ENCODE results near the gene JPH3. TPM values are rescaled to one million over a fixed set of nuclear protein-coding genes. Genes with fewer than 3 reads are reported as not detected.

The JPH3 gene
- total and polyA plus RNA-seq, 2 experiments from 2014 or later, result not detected

DNA sequence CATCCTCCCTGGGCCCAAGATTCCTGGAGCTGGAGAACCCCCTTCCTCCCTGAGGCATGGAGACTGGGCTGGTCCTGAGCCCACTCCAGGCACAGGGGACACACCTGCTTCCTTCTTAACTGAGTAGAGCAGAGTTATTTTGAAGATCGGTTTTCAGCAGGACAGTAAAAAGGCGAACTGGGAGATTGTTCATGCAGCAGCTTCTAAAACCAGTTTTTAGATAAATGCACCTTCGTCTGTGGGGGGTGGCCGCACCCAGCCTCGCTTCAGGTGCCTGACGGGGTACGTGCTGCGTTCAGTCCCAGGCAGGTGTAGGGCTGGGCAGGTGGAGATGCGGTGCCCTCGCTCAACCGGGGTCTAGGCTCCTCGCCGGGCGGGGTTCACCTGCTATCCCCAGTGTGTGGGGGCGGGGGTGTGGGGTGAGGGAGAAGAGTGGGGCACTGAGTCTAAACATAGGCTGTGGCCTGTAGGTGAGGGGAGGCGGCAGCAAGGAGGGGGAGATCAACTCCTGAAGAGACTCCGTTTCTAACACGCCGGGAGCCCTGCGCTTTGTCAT, 69.5 kb downstream of the JPH3 start:
- Histone ChIP-seq H3K4me2 (ENCODE audit: unreplicated experiment) (no peak overlapping the region), H3K4me3 (no peak overlapping the region), H4K20me1 (ENCODE audit: insufficient read depth) (no peaks in the 10 kb centered on the region), H3K9me2 (ENCODE audit: insufficient read depth) (no peaks in the 10 kb centered on the region), H3K4me1 (ENCODE audit: insufficient read depth) (no peaks in the 10 kb centered on the region), H3K9me3 (ENCODE audit: low read depth) (no peaks in the 10 kb centered on the region), H3K36me3 (ENCODE audit: low read depth) (no peaks in the 10 kb centered on the region), H3K27ac (no peak overlapping the region), H3K79me2 (ENCODE audit: insufficient read depth) (no peaks in the 10 kb centered on the region), H3K27me3 (replicated peaks; ENCODE audit: insufficient read depth) (peaks cover 13% of the 10 kb centered on the region; the same call in 1 of the 2 replicates), H3K9ac (no peak overlapping the region), H3F3A (ENCODE audit: insufficient read depth) (no peaks in the 10 kb centered on the region), H2AFZ (no peak overlapping the region)
- in situ Hi-C loops (cut with MboI), result no loop called here
- 80 to 81% methylated on average over 19 to 20 of the region's 20 CpGs for WGBS, 2 experiments (ENCODE audit: low coverage in 1 of 2, low lambda C conversion rate in 2 of 2, missing lambda C conversion rate in 2 of 2)
- DNase-seq, result no peak
- TF ChIP-seq EZH2 (IDR thresholded peaks at IDR 0.05; ENCODE audit: insufficient read depth, poor library complexity, severe bottlenecking) (no peak), EZH2phosphoT487 (IDR thresholded peaks at IDR 0.05; ENCODE audit: insufficient read depth, low read depth) (no peak)

- Histone ChIP-seq H3K27ac (no peak overlapping the region), H3K27me3 (replicated peaks; ENCODE audit: insufficient read depth) (0 out of 2 replicates have a peak, but pooled peaks cover 3% of the 10 kb centered on the region), H3K9me2 (ENCODE audit: insufficient read depth) (no peaks in the 10 kb centered on the region), H3K79me2 (ENCODE audit: insufficient read depth) (no peaks in the 10 kb centered on the region), H4K20me1 (ENCODE audit: insufficient read depth) (no peaks in the 10 kb centered on the region), H3K9ac (no peak overlapping the region), H3K4me2 (ENCODE audit: unreplicated experiment) (no peak overlapping the region), H3K9me3 (ENCODE audit: low read depth) (no peaks in the 10 kb centered on the region), H3F3A (ENCODE audit: insufficient read depth) (no peaks in the 10 kb centered on the region), H3K36me3 (ENCODE audit: low read depth) (no peaks in the 10 kb centered on the region), H2AFZ (no peak overlapping the region), H3K4me1 (ENCODE audit: insufficient read depth) (no peaks in the 10 kb centered on the region), H3K4me3 (no peak overlapping the region)
- TF ChIP-seq EZH2phosphoT487 (IDR thresholded peaks at IDR 0.05; ENCODE audit: insufficient read depth, low read depth), result no peak
- no peak for TF ChIP-seq EZH2 (IDR thresholded peaks at IDR 0.05; ENCODE audit: insufficient read depth, poor library complexity, severe bottlenecking)
- in situ Hi-C loops (cut with MboI), result no loop called here
- WGBS, 2 experiments (ENCODE audit: low coverage in 1 of 2, low lambda C conversion rate in 2 of 2, missing lambda C conversion rate in 2 of 2), result 89 to 91% methylated on average over 5 of the region's 5 CpGs
- no peak for DNase-seq
Observed at GRCh38 chr16:87674419-87674818, 72.1 kb downstream of the JPH3 start.

DNA sequence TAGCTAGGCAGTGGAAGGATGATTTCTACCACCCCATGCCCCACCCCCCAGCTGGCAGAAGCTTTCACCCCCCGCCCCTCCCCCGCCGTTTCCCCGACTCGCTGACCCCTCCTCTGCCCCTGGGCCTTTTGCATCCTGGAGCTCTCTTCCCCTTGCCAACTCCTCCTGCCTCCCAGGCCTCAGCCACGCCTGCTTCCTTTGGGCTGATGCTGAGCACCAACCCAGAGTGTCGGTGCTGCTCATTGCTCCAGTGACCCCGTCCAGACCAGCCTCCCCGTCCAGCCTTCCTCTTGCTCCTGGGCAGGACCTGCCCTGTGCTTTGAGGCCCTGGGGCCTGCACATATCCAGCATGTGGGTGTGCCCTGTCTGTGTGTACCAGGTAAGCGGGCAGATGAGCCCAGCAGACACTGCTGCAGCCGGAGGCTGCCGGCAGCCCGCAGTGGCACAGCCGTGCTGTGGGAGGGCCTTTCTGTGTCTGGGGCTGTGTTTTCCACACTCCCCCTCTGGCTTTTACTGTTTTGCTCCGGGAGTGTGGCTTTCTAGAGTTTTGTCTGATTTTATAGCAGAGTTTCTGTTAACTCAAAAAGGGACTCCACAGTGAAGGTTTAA, 72.9 kb downstream of the JPH3 start:
- Histone ChIP-seq H4K20me1 (ENCODE audit: insufficient read depth) (no peaks in the 10 kb centered on the region), H3F3A (ENCODE audit: insufficient read depth) (no peaks in the 10 kb centered on the region), H3K4me2 (ENCODE audit: unreplicated experiment) (no peak overlapping the region), H3K9ac (no peak overlapping the region), H3K4me3 (no peak overlapping the region), H3K27me3 (replicated peaks; ENCODE audit: insufficient read depth) (0 out of 2 replicates have a peak, but pooled peaks cover 3% of the 10 kb centered on the region), H3K9me3 (ENCODE audit: low read depth) (no peaks in the 10 kb centered on the region), H3K79me2 (ENCODE audit: insufficient read depth) (no peaks in the 10 kb centered on the region), H3K4me1 (ENCODE audit: insufficient read depth) (no peaks in the 10 kb centered on the region), H3K36me3 (ENCODE audit: low read depth) (no peaks in the 10 kb centered on the region), H3K9me2 (ENCODE audit: insufficient read depth) (no peaks in the 10 kb centered on the region), H2AFZ (no peak overlapping the region), H3K27ac (no peak overlapping the region)
- WGBS, 2 experiments (ENCODE audit: low coverage in 1 of 2, low lambda C conversion rate in 2 of 2, missing lambda C conversion rate in 2 of 2), result 26% methylated on average over 14 to 15 of the region's 15 CpGs
- no peak for DNase-seq
- in situ Hi-C loops (cut with MboI), result no loop called here
- TF ChIP-seq EZH2phosphoT487 (IDR thresholded peaks at IDR 0.05; ENCODE audit: insufficient read depth, low read depth) (no peak), EZH2 (IDR thresholded peaks at IDR 0.05; ENCODE audit: insufficient read depth, poor library complexity, severe bottlenecking) (no peak)

- no peak overlapping the region for H3K4me2 ChIP-seq (ENCODE audit: unreplicated experiment)
- H4K20me1 ChIP-seq (ENCODE audit: insufficient read depth), result no peaks in the 10 kb centered on the region
Observed at GRCh38 chr16:87677830-87678229, 75.5 kb downstream of the JPH3 start.

More at GRCh38 chr16:87677830-87678229, 75.5 kb downstream of the JPH3 start:
- in situ Hi-C loops (cut with MboI), result no loop called here
- H2AFZ ChIP-seq, result no peak overlapping the region
- peaks cover 5% of the 10 kb centered on the region for H3K4me1 ChIP-seq (ENCODE audit: insufficient read depth)
- H3K9ac ChIP-seq, result no peak overlapping the region
- H3K27me3 ChIP-seq (replicated peaks; ENCODE audit: insufficient read depth), result 0 out of 2 replicates have a peak, but pooled peaks cover 3% of the 10 kb centered on the region
- H3K36me3 ChIP-seq (ENCODE audit: low read depth), result no peaks in the 10 kb centered on the region
- H3F3A ChIP-seq (ENCODE audit: insufficient read depth), result no peaks in the 10 kb centered on the region
- no peak for DNase-seq
- H3K79me2 ChIP-seq (ENCODE audit: insufficient read depth), result no peaks in the 10 kb centered on the region
- WGBS, 2 experiments (ENCODE audit: low coverage in 1 of 2, low lambda C conversion rate in 2 of 2, missing lambda C conversion rate in 2 of 2), result 62 to 66% methylated on average over 5 of the region's 5 CpGs
- no peaks in the 10 kb centered on the region for H3K9me2 ChIP-seq (ENCODE audit: insufficient read depth)
- TF ChIP-seq EZH2 (IDR thresholded peaks at IDR 0.05; ENCODE audit: insufficient read depth, poor library complexity, severe bottlenecking), result no peak
- no peak for TF ChIP-seq EZH2phosphoT487 (IDR thresholded peaks at IDR 0.05; ENCODE audit: insufficient read depth, low read depth)
- no peaks in the 10 kb centered on the region for H3K9me3 ChIP-seq (ENCODE audit: low read depth)
- H3K4me3 ChIP-seq, result no peak overlapping the region
- no peak overlapping the region for H3K27ac ChIP-seq
